Mesendoderm (in vitro differentiated cells): Measurements from ENCODE around the gene HACD3.
"Not testable (repeated sequence)": the region's sequence is repeated elsewhere in the genome, so short reads cannot be mapped to it uniquely, and the experiment has no call there.

Source experiments
- DNase-seq: peaks from one replicate; pipeline ENCODE4 v3.0.0; 2013
- H2AK5ac ChIP-seq: 2 replicates; pipeline ENCODE4 v1.6.1; 2013; ENCODE audit warnings: low read length, inconsistent platforms
- H2BK120ac ChIP-seq: 2 replicates; pipeline ENCODE4 v1.6.1; 2013; ENCODE audit warnings: low read depth, mild to moderate bottlenecking, low read length, moderate library complexity, mixed read lengths
- H2BK15ac ChIP-seq: replicated peaks from 2 replicates; pipeline ENCODE4 v1.6.1; 2013; ENCODE audit warnings: low read depth, mild to moderate bottlenecking, moderate library complexity
- H2BK5ac ChIP-seq: 2 replicates; pipeline ENCODE4 v1.6.1; 2013; ENCODE audit warnings: low read length, inconsistent platforms
- H3K18ac ChIP-seq: 2 replicates; pipeline ENCODE4 v1.6.1; 2013; ENCODE audit warnings: mild to moderate bottlenecking, low read length, mixed read lengths
- H3K23ac ChIP-seq: one replicate; pipeline ENCODE4 v1.6.1; 2013; ENCODE audit warnings: low read length
- H3K27ac ChIP-seq: 2 replicates; pipeline ENCODE4 v1.5.1; 2013; ENCODE audit warnings: low read depth, mild to moderate bottlenecking, inconsistent platforms, low read length, moderate library complexity
- H3K27me3 ChIP-seq: 2 replicates; pipeline ENCODE4 v1.6.1; 2013; ENCODE audit warnings: low read length, control low read depth, mild to moderate bottlenecking, inconsistent platforms; ENCODE audit not compliant: insufficient read depth, poor library complexity
- H3K36me3 ChIP-seq: 2 replicates; pipeline ENCODE4 v1.6.1; 2013; ENCODE audit warnings: low read length, inconsistent platforms; ENCODE audit not compliant: control insufficient read depth, insufficient read depth
- H3K4ac ChIP-seq: one replicate; pipeline ENCODE4 v1.6.1; 2013; ENCODE audit warnings: low read depth, mild to moderate bottlenecking, low read length, moderate library complexity
- H3K4me1 ChIP-seq: 2 replicates; pipeline ENCODE4 v1.6.1; 2013; ENCODE audit warnings: low read depth, low read length, inconsistent platforms; ENCODE audit not compliant: control insufficient read depth
- H3K4me2 ChIP-seq: 2 replicates; pipeline ENCODE4 v1.6.1; 2013; ENCODE audit warnings: low read length
- H3K4me3 ChIP-seq: 2 replicates; pipeline ENCODE4 v1.5.1; 2013; ENCODE audit warnings: mild to moderate bottlenecking, low read length
- H3K56ac ChIP-seq: one replicate; pipeline ENCODE4 v1.6.1; 2013; ENCODE audit warnings: low read length
- H3K79me1 ChIP-seq: 2 replicates; pipeline ENCODE4 v1.6.1; 2013; ENCODE audit warnings: low read length, inconsistent platforms
- H3K79me2 ChIP-seq: 2 replicates; pipeline ENCODE4 v1.6.1; 2013; ENCODE audit warnings: mild to moderate bottlenecking, low read length; ENCODE audit not compliant: control insufficient read depth, insufficient read depth
- H3K9ac ChIP-seq: 2 replicates; pipeline ENCODE4 v1.6.1; 2013; ENCODE audit warnings: low read length, inconsistent platforms
- H4K5ac ChIP-seq: one replicate; pipeline ENCODE4 v1.6.1; 2013; ENCODE audit warnings: low read length
- H4K8ac ChIP-seq: one replicate; pipeline ENCODE4 v1.6.1; 2013; ENCODE audit warnings: low read depth, mild to moderate bottlenecking, control low read depth, low read length, moderate library complexity
- WGBS: extraction: QIAGEN DNeasy Blood & Tissue Kit; methylation state at CpG from one replicate; pipeline ENCODE4 v1.1.7; 2013; ENCODE audit warnings: low lambda C conversion rate, missing lambda C conversion rate; ENCODE audit not compliant: insufficient coverage; ENCODE audit errors: extremely low coverage; 5-methylcytosine and 5-hydroxymethylcytosine counted together

HACD3 gene

GRCh38 chr15:65533057-65533756 lies 2.9 kb downstream of the HACD3 start:
- H2BK120ac ChIP-seq = no peak overlapping the region
- H3K79me2 ChIP-seq = peaks cover 65% of the 10 kb centered on the region
- H3K9ac ChIP-seq = peak overlapping the region; percentile 10
- H3K4ac ChIP-seq = no peak overlapping the region
- peaks cover 9% of the 10 kb centered on the region for H3K4me1 ChIP-seq
- no peak overlapping the region for H2AK5ac ChIP-seq
- H4K8ac ChIP-seq = no peak overlapping the region
- H3K79me1 ChIP-seq = peaks cover 11% of the 10 kb centered on the region
- no peak overlapping the region for H3K4me3 ChIP-seq
- H3K56ac ChIP-seq = peak overlapping the region; percentile 18
- no peak overlapping the region for H3K23ac ChIP-seq
- H3K27me3 ChIP-seq = no peaks in the 10 kb centered on the region
- no peaks in the 10 kb centered on the region for H3K36me3 ChIP-seq
- no peak overlapping the region for H2BK5ac ChIP-seq
- no peak overlapping the region for H2BK15ac ChIP-seq
- H3K27ac ChIP-seq = no peak overlapping the region
- peak; percentile 86 for DNase-seq
- H4K5ac ChIP-seq = no peak overlapping the region
- peak overlapping the region; percentile 10 for H3K4me2 ChIP-seq
- H3K18ac ChIP-seq = no peak overlapping the region
- WGBS = no CpG with 5 or more reads among the region's 5 CpGs

GRCh38 chr15:65535192-65535591 lies 4.9 kb downstream of the HACD3 start:
- no peak for DNase-seq
- no peak overlapping the region for H2AK5ac ChIP-seq
- no peak overlapping the region for H3K56ac ChIP-seq
- H4K5ac ChIP-seq = no peak overlapping the region
- no peaks in the 10 kb centered on the region for H3K27me3 ChIP-seq
- H3K4ac ChIP-seq = no peak overlapping the region
- H2BK5ac ChIP-seq = no peak overlapping the region
- H3K4me2 ChIP-seq = no peak overlapping the region
- H2BK15ac ChIP-seq = no peak overlapping the region
- peaks cover 9% of the 10 kb centered on the region for H3K4me1 ChIP-seq
- no peak overlapping the region for H3K27ac ChIP-seq
- H4K8ac ChIP-seq = no peak overlapping the region
- WGBS = no CpG with 5 or more reads among the region's 4 CpGs
- peaks cover 78% of the 10 kb centered on the region for H3K79me2 ChIP-seq
- H3K18ac ChIP-seq = no peak overlapping the region
- no peak overlapping the region for H3K4me3 ChIP-seq
- no peak overlapping the region for H3K23ac ChIP-seq
- H3K9ac ChIP-seq = no peak overlapping the region
- H2BK120ac ChIP-seq = no peak overlapping the region
- H3K36me3 ChIP-seq = no peaks in the 10 kb centered on the region
- peaks cover 11% of the 10 kb centered on the region for H3K79me1 ChIP-seq

GRCh38 chr15:65540314-65540713 lies 10.1 kb downstream of the HACD3 start:
- Histone ChIP-seq H3K4me3 (no peak overlapping the region), H3K23ac (no peak overlapping the region), H3K4ac (no peak overlapping the region), H3K56ac (no peak overlapping the region), H3K36me3 (no peaks in the 10 kb centered on the region), H2BK120ac (no peak overlapping the region), H3K27me3 (no peaks in the 10 kb centered on the region), H4K8ac (no peak overlapping the region), H3K18ac (no peak overlapping the region), H2BK5ac (no peak overlapping the region), H3K4me2 (no peak overlapping the region), H3K27ac (no peak overlapping the region), H3K9ac (no peak overlapping the region), H2BK15ac (no peak overlapping the region), H3K79me1 (peaks cover 7% of the 10 kb centered on the region), H2AK5ac (no peak overlapping the region), H3K4me1 (no peaks in the 10 kb centered on the region), H4K5ac (no peak overlapping the region), H3K79me2 (peaks cover 59% of the 10 kb centered on the region)
- no CpG with 5 or more reads among the region's 1 CpG for WGBS
- no peak for DNase-seq

- Histone ChIP-seq H3K4me3 (no peak overlapping the region), H3K4ac (no peak overlapping the region), H3K18ac (no peak overlapping the region), H4K5ac (no peak overlapping the region), H3K27ac (no peak overlapping the region), H2BK120ac (no peak overlapping the region), H3K56ac (no peak overlapping the region), H3K23ac (no peak overlapping the region), H3K36me3 (no peaks in the 10 kb centered on the region), H2AK5ac (no peak overlapping the region), H3K27me3 (no peaks in the 10 kb centered on the region), H3K4me2 (no peak overlapping the region), H3K9ac (no peak overlapping the region), H4K8ac (no peak overlapping the region), H3K4me1 (no peaks in the 10 kb centered on the region), H3K79me2 (peaks cover 53% of the 10 kb centered on the region), H3K79me1 (peaks cover 6% of the 10 kb centered on the region), H2BK5ac (no peak overlapping the region), H2BK15ac (no peak overlapping the region)
- no peak for DNase-seq
- WGBS = no CpG with 5 or more reads among the region's 3 CpGs
Measured at GRCh38 chr15:65541231-65541820, 11.1 kb downstream of the HACD3 start.

GRCh38 chr15:65547841-65548240 lies 17.6 kb downstream of the HACD3 start:
- Histone ChIP-seq H2BK120ac (no peak overlapping the region), H3K4ac (no peak overlapping the region), H2BK15ac (no peak overlapping the region), H3K27me3 (no peaks in the 10 kb centered on the region), H4K5ac (no peak overlapping the region), H3K4me1 (no peaks in the 10 kb centered on the region), H3K27ac (no peak overlapping the region), H3K79me1 (peaks cover 14% of the 10 kb centered on the region), H3K9ac (no peak overlapping the region), H2BK5ac (no peak overlapping the region), H4K8ac (no peak overlapping the region), H3K4me2 (no peak overlapping the region), H3K18ac (no peak overlapping the region), H3K23ac (no peak overlapping the region), H2AK5ac (no peak overlapping the region), H3K36me3 (no peaks in the 10 kb centered on the region), H3K79me2 (peaks cover 39% of the 10 kb centered on the region), H3K56ac (no peak overlapping the region), H3K4me3 (no peak overlapping the region)
- DNase-seq = no peak

GRCh38 chr15:65549288-65549687 lies 19.0 kb downstream of the HACD3 start:
- H3K4ac ChIP-seq, DNase-seq: not testable (repeated sequence)
- peaks cover 19% of the 10 kb centered on the region for H3K79me1 ChIP-seq

More at GRCh38 chr15:65549288-65549687, 19.0 kb downstream of the HACD3 start:
- not testable (repeated sequence) for H3K27me3 ChIP-seq, H3K4me2 ChIP-seq, H3K27ac ChIP-seq, H2AK5ac ChIP-seq, H2BK5ac ChIP-seq, H3K18ac ChIP-seq, H3K4me3 ChIP-seq, H3K23ac ChIP-seq, H3K4me1 ChIP-seq, H3K36me3 ChIP-seq, H3K9ac ChIP-seq, H4K5ac ChIP-seq, H2BK120ac ChIP-seq, H3K56ac ChIP-seq, H2BK15ac ChIP-seq, H4K8ac ChIP-seq
- no CpG with 5 or more reads among the region's 9 CpGs for WGBS
- peaks cover 35% of the 10 kb centered on the region for H3K79me2 ChIP-seq
